ENCODE results near the gene CSF3. TPM values are rescaled to one million over a fixed set of nuclear protein-coding genes. Genes with fewer than 3 reads are reported as not detected.

Gene CSF3
- total and polyA plus RNA-seq, 4 donors, result not detected

DNA sequence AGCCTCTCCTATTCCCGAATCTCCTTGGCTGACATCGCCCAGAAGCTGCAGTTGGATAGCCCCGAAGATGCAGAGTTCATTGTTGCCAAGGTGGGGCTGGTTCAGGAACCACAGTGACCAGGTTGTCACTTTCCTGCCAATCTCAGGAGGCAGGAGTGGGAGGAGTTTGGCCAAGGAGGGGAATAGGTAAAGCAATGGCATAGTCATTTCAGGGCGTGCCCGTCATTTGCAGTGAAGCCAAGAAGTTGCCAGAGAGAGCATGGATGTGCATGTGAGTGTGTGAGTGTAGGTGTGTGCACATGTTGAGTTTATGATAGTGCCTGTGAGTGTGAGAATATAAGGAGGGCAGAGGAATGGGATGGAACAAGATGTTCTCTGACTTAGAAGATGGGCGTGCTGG is 19.8 kb upstream of the CSF3 start:
- no peaks in the 10 kb centered on the region for H3K27me3 ChIP-seq (ENCODE audit: control insufficient read depth in 4 of 4, insufficient read depth in 4 of 4, low read length in 3 of 4)
- H3K4me3 ChIP-seq (ENCODE audit: low read depth in 1 of 3, low read length in 3 of 3), result no peak overlapping the region
- DNase-seq (ENCODE audit: low spot score), result no peak
- TF ChIP-seq EGR1 (IDR thresholded peaks at IDR 0.05; ENCODE audit: low read depth in 2 of 2) (no peak), JUND (IDR thresholded peaks at IDR 0.05) (no peak), HNF4A (conservative IDR thresholded peaks at IDR 0.05) (no peak), HNF4G (IDR thresholded peaks at IDR 0.05) (no peak)
- TF ChIP-seq, protein P1, sequence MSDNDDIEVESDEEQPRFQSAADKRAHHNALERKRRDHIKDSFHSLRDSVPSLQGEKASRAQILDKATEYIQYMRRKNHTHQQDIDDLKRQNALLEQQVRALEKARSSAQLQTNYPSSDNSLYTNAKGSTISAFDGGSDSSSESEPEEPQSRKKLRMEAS (IDR thresholded peaks at IDR 0.05), result no peak
- no peak overlapping the region for H3K27ac ChIP-seq (ENCODE audit: low read depth in 1 of 2, low read length in 2 of 2)
- peaks cover 0 to 22% (median 13%) of the 10 kb centered on the region in 4 donors for H3K4me1 ChIP-seq (ENCODE audit: control insufficient read depth in 4 of 4, insufficient read depth in 4 of 4, low read length in 3 of 4)
- no peak overlapping the region for H3K9ac ChIP-seq (ENCODE audit: low read depth in 1 of 2, low read length in 2 of 2)
- no peaks in the 10 kb centered on the region for H3K9me3 ChIP-seq (ENCODE audit: control insufficient read depth in 4 of 4, low read length in 3 of 4)
- peaks cover 15 to 59% (median 47%) of the 10 kb centered on the region in 4 donors for H3K36me3 ChIP-seq (ENCODE audit: control insufficient read depth in 4 of 4, insufficient read depth in 3 of 4, low read depth in 1 of 4, low read length in 3 of 4)
- WGBS, result 94% methylated on average over 6 of the region's 6 CpGs

DNA sequence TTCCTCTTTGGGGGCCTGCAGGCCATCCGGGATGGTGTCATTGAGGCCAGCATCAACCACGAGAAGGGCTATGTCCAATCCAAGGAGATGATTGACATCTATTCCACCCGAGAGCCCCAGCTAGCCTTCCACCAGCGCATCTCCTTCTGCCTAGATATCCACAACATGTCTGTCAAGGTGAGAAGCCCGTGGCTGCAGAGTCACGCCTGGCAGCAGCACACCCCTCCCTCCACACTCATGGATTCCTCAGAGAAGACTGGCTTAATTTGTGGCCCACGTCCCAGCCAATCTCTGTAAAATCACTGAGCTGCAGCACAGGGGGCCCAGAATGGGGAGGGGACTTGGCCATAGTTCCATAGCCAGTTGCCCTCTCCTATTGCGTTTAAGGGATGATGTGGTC is 19.1 kb upstream of the CSF3 start:
- Histone ChIP-seq H3K9me3 (ENCODE audit: control insufficient read depth in 4 of 4, low read length in 3 of 4) (no peaks in the 10 kb centered on the region), H3K36me3 (ENCODE audit: control insufficient read depth in 4 of 4, insufficient read depth in 3 of 4, low read depth in 1 of 4, low read length in 3 of 4) (peaks cover 13 to 53% (median 42%) of the 10 kb centered on the region in 4 donors), H3K4me3 (ENCODE audit: low read depth in 1 of 3, low read length in 3 of 3) (no peak overlapping the region), H3K4me1 (ENCODE audit: control insufficient read depth in 4 of 4, insufficient read depth in 4 of 4, low read length in 3 of 4) (peaks cover 0 to 22% (median 13%) of the 10 kb centered on the region in 4 donors), H3K27ac (ENCODE audit: low read depth in 1 of 2, low read length in 2 of 2) (no peak overlapping the region), H3K9ac (ENCODE audit: low read depth in 1 of 2, low read length in 2 of 2) (no peak overlapping the region), H3K27me3 (ENCODE audit: control insufficient read depth in 4 of 4, insufficient read depth in 4 of 4, low read length in 3 of 4) (no peaks in the 10 kb centered on the region)
- DNase-seq (ENCODE audit: low spot score), result no peak
- TF ChIP-seq NR2F2 (IDR thresholded peaks at IDR 0.05) (no peak), HNF4G (IDR thresholded peaks at IDR 0.05) (no peak)
- TF ChIP-seq, protein P2, sequence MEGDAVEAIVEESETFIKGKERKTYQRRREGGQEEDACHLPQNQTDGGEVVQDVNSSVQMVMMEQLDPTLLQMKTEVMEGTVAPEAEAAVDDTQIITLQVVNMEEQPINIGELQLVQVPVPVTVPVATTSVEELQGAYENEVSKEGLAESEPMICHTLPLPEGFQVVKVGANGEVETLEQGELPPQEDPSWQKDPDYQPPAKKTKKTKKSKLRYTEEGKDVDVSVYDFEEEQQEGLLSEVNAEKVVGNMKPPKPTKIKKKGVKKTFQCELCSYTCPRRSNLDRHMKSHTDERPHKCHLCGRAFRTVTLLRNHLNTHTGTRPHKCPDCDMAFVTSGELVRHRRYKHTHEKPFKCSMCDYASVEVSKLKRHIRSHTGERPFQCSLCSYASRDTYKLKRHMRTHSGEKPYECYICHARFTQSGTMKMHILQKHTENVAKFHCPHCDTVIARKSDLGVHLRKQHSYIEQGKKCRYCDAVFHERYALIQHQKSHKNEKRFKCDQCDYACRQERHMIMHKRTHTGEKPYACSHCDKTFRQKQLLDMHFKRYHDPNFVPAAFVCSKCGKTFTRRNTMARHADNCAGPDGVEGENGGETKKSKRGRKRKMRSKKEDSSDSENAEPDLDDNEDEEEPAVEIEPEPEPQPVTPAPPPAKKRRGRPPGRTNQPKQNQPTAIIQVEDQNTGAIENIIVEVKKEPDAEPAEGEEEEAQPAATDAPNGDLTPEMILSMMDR (IDR thresholded peaks at IDR 0.05; ENCODE audit: low read depth, low read length, missing input control), result no peak
- WGBS, result 92% methylated on average over 8 of the region's 8 CpGs

- Histone ChIP-seq H3K9me3 (ENCODE audit: control insufficient read depth in 4 of 4, low read length in 3 of 4) (no peaks in the 10 kb centered on the region), H3K27ac (ENCODE audit: low read depth in 1 of 2, low read length in 2 of 2) (peak overlapping the region in 1 of 2 donors; percentile 4), H3K36me3 (ENCODE audit: control insufficient read depth in 4 of 4, insufficient read depth in 3 of 4, low read depth in 1 of 4, low read length in 3 of 4) (peaks cover 13 to 48% (median 36%) of the 10 kb centered on the region in 4 donors), H3K27me3 (ENCODE audit: control insufficient read depth in 4 of 4, insufficient read depth in 4 of 4, low read length in 3 of 4) (no peaks in the 10 kb centered on the region), H3K4me3 (ENCODE audit: low read depth in 1 of 3, low read length in 3 of 3) (no peak overlapping the region), H3K4me1 (ENCODE audit: control insufficient read depth in 4 of 4, insufficient read depth in 4 of 4, low read length in 3 of 4) (peaks cover 0 to 22% (median 13%) of the 10 kb centered on the region in 4 donors), H3K9ac (ENCODE audit: low read depth in 1 of 2, low read length in 2 of 2) (no peak overlapping the region)
- DNase-seq (ENCODE audit: low spot score), result no peak
- peak; percentile 62 for TF ChIP-seq NR2F2 (IDR thresholded peaks at IDR 0.05)
- TF ChIP-seq, protein P2 (IDR thresholded peaks at IDR 0.05; ENCODE audit: low read depth, low read length, missing input control), result no peak
- no peak for TF ChIP-seq FOXA1 (IDR thresholded peaks at IDR 0.05)
- TF ChIP-seq REST (IDR thresholded peaks at IDR 0.05), result no peak
- TF ChIP-seq SP1 (IDR thresholded peaks at IDR 0.05), result peak; percentile 64
- no peak for TF ChIP-seq TAF1 (conservative IDR thresholded peaks at IDR 0.05)
- peak; percentile 88 to 89 for TF ChIP-seq RXRA (IDR thresholded peaks at IDR 0.05)
- no peak for TF ChIP-seq EGR1 (IDR thresholded peaks at IDR 0.05; ENCODE audit: low read depth in 2 of 2)
- peak in 1 of 2 donors; percentile 29 for TF ChIP-seq RAD21 (IDR thresholded peaks at IDR 0.05)
- TF ChIP-seq, protein P3, sequence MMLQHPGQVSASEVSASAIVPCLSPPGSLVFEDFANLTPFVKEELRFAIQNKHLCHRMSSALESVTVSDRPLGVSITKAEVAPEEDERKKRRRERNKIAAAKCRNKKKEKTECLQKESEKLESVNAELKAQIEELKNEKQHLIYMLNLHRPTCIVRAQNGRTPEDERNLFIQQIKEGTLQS (IDR thresholded peaks at IDR 0.05), result no peak
- no peak for TF ChIP-seq JUND (IDR thresholded peaks at IDR 0.05)
- no peak for TF ChIP-seq YY1 (IDR thresholded peaks at IDR 0.05)
- no peak for TF ChIP-seq ZBTB33 (IDR thresholded peaks at IDR 0.05)
- TF ChIP-seq HNF4A (conservative IDR thresholded peaks at IDR 0.05), result peak; percentile 50 to 71
- no peak for TF ChIP-seq HNF4G (IDR thresholded peaks at IDR 0.05)
- TF ChIP-seq GABPA (IDR thresholded peaks at IDR 0.05 in 1 of 2, conservative IDR thresholded peaks at IDR 0.05 in 1 of 2), result no peak
- TF ChIP-seq FOXA2 (IDR thresholded peaks at IDR 0.05), result no peak
- WGBS, result 20% methylated on average over 6 of the region's 6 CpGs
Observed at GRCh38 chr17:39996800-39997199, 18.4 kb upstream of the CSF3 start.

Data from liver (tissue), 9 donors.